ENCODE results near the gene FMN2. TPM values are rescaled to one million over a fixed set of nuclear protein-coding genes. Genes with fewer than 3 reads are reported as not detected.

Gene FMN2
- polyA plus RNA-seq, 3 donors: not detected

- Mint-ChIP-seq H3K9me3 (peaks cover 2 to 9% (median 7%) of the 10 kb centered on the region in 7 donors), H3K4me3 (no peak overlapping the region)
Observed at GRCh38 chr1:240350910-240351331, 259.2 kb downstream of the FMN2 start.

GRCh38 chr1:240351690-240352089 lies 260.0 kb downstream of the FMN2 start:
- H3K79me2 ChIP-seq (ENCODE audit: insufficient read depth, low read length): no peaks in the 10 kb centered on the region
- peaks cover 0 to 9% of the 10 kb centered on the region in 2 donors for H3K9me3 ChIP-seq (replicated peaks in 1 of 2; ENCODE audit: control insufficient read depth in 1 of 2, insufficient read depth in 1 of 2, low read length in 2 of 2)
- no CpG with 5 or more reads among the region's 1 CpG for WGBS (ENCODE audit: insufficient coverage)
- no peaks in the 10 kb centered on the region for H3K36me3 ChIP-seq (replicated peaks in 1 of 2; ENCODE audit: control insufficient read depth in 1 of 2, insufficient read depth in 2 of 2, low read length in 2 of 2)
- no peak overlapping the region for H3K27ac ChIP-seq (ENCODE audit: low read depth in 1 of 2, low read length in 2 of 2)
- no peaks in the 10 kb centered on the region for H3K27me3 ChIP-seq (ENCODE audit: control insufficient read depth in 2 of 2, insufficient read depth in 2 of 2, low read length in 2 of 2)
- H3K36me3 Mint-ChIP-seq: no peaks in the 10 kb centered on the region
- H3K4me2 ChIP-seq (replicated peaks; ENCODE audit: extremely low read depth, low read length, poor library complexity, severe bottlenecking): no peak overlapping the region
- peaks cover 2 to 9% (median 7%) of the 10 kb centered on the region in 7 donors for H3K9me3 Mint-ChIP-seq
- H3K4me3 ChIP-seq (replicated peaks in 1 of 3; ENCODE audit: low read depth in 2 of 3, low read length in 3 of 3): no peak overlapping the region
- no peaks in the 10 kb centered on the region for H4K20me1 ChIP-seq (ENCODE audit: insufficient read depth, low read length)
- intact Hi-C loops (cut with micrococcal nuclease): no loop called here
- no peaks in the 10 kb centered on the region for H3K4me1 ChIP-seq (ENCODE audit: control insufficient read depth in 1 of 2, insufficient read depth in 2 of 2, low read length in 2 of 2)
- no peak overlapping the region for H3K27ac Mint-ChIP-seq
- no peak overlapping the region for H3K9ac ChIP-seq (ENCODE audit: insufficient read depth, low read length, poor library complexity, severe bottlenecking)
- no peak overlapping the region for H3K4me3 Mint-ChIP-seq
- no peak for TF ChIP-seq CTCF (IDR thresholded peaks at IDR 0.05)
- H3K27me3 Mint-ChIP-seq (ENCODE audit: low read depth in 3 of 3): no peaks in the 10 kb centered on the region
- H2AFZ ChIP-seq (ENCODE audit: insufficient read depth, low read depth, low read length, poor library complexity, severe bottlenecking): no peak overlapping the region
- no peaks in the 10 kb centered on the region for H3K4me1 Mint-ChIP-seq
- no peak for DNase-seq

More at GRCh38 chr1:240350910-240351331, 259.2 kb downstream of the FMN2 start:
- Histone ChIP-seq H3K4me2 (replicated peaks; ENCODE audit: extremely low read depth, low read length, poor library complexity, severe bottlenecking) (no peak overlapping the region), H3K36me3 (replicated peaks in 1 of 2; ENCODE audit: control insufficient read depth in 1 of 2, insufficient read depth in 2 of 2, low read length in 2 of 2) (no peaks in the 10 kb centered on the region), H3K4me1 (ENCODE audit: control insufficient read depth in 1 of 2, insufficient read depth in 2 of 2, low read length in 2 of 2) (no peaks in the 10 kb centered on the region), H3K27me3 (ENCODE audit: control insufficient read depth in 2 of 2, insufficient read depth in 2 of 2, low read length in 2 of 2) (no peaks in the 10 kb centered on the region), H3K79me2 (ENCODE audit: insufficient read depth, low read length) (no peaks in the 10 kb centered on the region), H3K9ac (ENCODE audit: insufficient read depth, low read length, poor library complexity, severe bottlenecking) (no peak overlapping the region), H3K4me3 (replicated peaks in 1 of 3; ENCODE audit: low read depth in 2 of 3, low read length in 3 of 3) (no peak overlapping the region), H3K27ac (ENCODE audit: low read depth in 1 of 2, low read length in 2 of 2) (no peak overlapping the region), H2AFZ (ENCODE audit: insufficient read depth, low read depth, low read length, poor library complexity, severe bottlenecking) (no peak overlapping the region), H3K9me3 (replicated peaks in 1 of 2; ENCODE audit: control insufficient read depth in 1 of 2, insufficient read depth in 1 of 2, low read length in 2 of 2) (peaks cover 0 to 9% of the 10 kb centered on the region in 2 donors), H4K20me1 (ENCODE audit: insufficient read depth, low read length) (no peaks in the 10 kb centered on the region)
- H3K27me3 Mint-ChIP-seq (ENCODE audit: low read depth in 3 of 3): no peaks in the 10 kb centered on the region
- WGBS (ENCODE audit: insufficient coverage): no CpG with 5 or more reads among the region's 1 CpG
- H3K36me3 Mint-ChIP-seq: no peaks in the 10 kb centered on the region
- no peak for TF ChIP-seq CTCF (IDR thresholded peaks at IDR 0.05)
- no peak overlapping the region for H3K27ac Mint-ChIP-seq
- no peaks in the 10 kb centered on the region for H3K4me1 Mint-ChIP-seq
- intact Hi-C loops (cut with micrococcal nuclease): no loop called here
- DNase-seq: no peak
